Measurements from ENCODE around the gene FAM187B.
"Not testable (repeated sequence)": the region's sequence is repeated elsewhere in the genome, so short reads cannot be mapped to it uniquely, and the experiment has no call there.

FAM187B gene

DNA sequence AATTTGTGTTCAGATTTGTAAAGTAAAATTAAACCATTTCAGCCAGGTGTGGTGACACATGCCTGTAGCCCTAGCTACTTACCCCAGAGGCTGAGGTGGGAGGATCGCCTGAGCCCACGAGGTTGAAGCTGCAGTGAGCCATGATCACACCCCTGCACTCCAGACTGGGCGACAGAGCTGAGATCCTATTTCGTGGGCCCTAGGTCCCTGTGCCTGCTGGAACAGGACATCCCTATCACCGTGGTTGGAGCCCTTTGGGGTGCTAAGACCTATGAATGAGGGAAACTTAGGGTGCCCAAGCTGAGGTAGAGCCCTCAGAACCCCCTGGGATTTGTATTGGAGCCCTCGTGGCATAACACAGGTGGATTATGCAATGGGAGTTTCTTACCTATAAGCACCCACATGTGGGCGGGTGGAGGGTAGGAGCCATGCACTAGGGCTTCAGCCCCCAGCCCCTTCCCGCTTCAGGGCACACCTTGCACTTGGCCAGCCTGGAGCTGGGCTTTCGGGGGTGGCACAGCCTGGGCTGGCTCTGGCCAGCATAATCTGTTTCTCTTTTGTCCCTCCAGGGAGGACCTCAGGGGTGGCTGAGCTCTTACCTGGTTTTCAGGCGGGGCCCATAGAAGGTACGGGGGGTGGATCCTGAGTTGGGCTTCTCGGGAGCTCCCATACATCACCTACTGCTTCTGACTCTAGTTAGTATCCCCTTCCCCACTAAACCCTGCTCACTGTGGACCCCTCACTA is 33.0 kb upstream of the FAM187B start:
- no peak for DNase-seq

GRCh38 chr19:35260694-35261304 is 32.3 kb upstream of the FAM187B start:
- no peak for DNase-seq

DNA sequence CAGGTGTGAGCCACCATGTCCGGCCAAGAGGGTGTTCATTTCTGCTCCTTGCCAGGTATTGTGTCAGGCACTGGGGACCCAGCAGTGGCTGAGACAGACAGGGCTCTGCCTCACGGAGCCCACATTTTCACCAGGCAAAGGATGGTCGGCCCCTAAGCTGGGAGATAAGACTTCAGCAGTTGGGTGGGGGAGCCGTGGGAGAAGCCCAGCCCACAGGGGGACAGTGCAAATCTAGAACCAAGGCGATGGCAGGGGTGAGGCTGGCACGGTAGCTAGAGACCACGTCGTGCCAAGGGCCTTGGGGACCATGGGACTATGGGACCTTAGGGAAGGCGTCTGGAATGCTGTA is 28.5 kb upstream of the FAM187B start:
- no peak for DNase-seq

DNA sequence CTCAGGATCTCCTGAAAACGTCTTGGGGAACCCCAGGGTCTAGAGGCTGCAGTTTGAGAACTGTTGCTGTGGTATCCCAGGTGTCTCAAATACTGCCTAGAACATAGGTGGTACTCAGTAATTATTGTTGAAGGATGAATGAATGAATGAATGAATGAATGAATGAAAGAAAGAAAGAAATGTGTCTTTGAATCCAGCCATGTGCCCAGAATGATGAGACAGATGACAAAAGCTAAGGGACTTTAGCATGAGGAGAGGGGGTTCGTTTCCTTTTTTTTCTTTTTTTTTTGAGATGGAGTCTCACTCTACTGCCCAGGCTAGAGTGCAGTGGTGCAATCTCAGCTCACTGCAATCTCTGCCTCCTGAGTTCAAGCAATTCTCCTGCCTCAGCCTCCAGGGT is 28.0 kb upstream of the FAM187B start:
- DNase-seq, result no peak

- DNase-seq, result no peak
Observed at GRCh38 chr19:35254341-35255297, 26.1 kb upstream of the FAM187B start.

GRCh38 chr19:35253316-35254286 is 25.1 kb upstream of the FAM187B start:
- DNase-seq, result no peak

DNA sequence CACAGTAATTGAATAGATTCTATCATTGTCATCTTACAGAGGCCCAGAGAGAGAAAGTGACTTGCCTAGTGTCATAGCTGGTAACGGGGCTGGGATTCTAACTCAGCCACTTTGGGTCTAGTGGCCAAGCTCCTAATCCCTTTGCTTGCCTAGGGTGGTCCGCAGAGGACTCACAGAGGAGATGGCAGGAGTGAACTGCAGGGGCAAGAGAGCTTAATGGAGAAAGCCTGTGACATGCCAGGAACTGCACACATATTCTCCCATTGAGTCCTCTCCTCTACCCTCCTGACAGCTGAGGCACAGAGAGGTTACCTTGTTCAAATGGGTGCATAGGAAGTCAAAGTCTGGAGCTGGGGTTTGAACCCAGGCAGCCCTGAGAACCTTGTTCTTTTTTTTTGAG is 22.9 kb upstream of the FAM187B start:
- DNase-seq, result no peak

DNA sequence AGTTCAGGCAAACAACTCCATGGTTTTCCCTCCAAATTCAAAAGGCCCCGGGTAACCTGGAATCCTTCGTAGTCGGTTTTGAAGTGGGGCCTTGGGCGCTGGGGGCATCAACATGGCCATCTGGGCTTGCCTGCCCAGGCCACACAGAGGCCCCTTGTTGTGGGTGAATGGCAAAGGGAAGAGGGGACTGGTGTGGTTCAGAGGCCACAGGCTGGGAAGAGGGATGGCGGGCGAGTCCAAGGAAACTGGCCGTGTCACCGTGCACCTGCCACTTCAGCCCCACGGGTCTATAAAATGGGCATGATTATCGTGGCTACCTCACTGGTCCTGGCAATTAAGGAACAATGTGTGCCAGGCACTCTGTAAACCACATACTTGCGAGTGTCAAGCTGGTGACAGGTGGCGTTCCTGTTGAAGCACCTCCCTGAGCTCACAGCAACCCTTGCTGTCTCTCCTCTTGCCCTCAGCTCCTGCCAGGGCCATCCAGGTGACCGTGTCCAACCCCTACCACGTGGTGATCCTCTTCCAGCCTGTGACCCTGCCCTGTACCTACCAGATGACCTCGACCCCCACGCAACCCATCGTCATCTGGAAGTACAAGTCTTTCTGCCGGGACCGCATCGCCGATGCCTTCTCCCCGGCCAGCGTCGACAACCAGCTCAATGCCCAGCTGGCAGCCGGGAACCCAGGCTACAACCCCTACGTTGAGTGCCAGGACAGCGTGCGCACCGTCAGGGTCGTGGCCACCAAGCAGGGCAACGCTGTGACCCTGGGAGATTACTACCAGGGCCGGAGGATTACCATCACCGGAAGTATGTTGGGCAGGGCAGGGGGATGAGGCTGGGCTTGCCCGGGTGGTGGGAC is 21.5 kb upstream of the FAM187B start:
- DNase-seq, result no peak

DNA sequence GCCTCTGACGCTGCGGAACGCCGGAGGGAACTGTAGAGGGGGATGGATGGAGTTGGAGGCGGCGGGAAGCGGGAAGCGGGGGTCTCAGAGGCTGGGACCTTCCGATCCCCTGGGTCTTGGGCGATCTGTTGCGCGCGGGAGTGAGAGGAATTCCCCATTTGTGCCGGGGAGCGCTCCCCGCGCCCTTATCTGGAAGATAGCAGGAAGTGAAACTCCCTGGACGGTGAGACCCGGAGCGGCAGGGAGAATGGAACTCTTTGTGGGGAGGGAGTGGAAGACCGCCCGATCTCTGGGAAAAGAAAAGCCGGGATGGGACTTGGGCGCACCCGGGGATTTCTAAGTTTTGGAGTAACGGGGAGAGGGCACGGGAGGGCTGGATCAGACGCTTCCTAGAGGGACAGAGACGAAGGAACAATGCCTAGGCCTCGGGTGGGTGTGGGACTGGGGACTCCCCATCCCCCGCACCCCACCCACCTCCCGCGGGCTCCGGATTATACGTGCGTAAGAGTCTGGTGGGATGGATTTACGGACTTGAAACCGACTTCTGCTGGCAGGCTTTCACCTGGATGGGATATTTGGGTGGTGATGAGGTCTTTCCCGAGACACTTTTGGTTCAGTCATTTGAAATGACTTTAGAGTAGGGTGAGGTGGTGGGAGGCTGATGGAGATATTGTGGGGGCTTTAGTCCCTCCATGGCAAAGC is 20.8 kb upstream of the FAM187B start:
- DNase-seq, result no peak

DNA sequence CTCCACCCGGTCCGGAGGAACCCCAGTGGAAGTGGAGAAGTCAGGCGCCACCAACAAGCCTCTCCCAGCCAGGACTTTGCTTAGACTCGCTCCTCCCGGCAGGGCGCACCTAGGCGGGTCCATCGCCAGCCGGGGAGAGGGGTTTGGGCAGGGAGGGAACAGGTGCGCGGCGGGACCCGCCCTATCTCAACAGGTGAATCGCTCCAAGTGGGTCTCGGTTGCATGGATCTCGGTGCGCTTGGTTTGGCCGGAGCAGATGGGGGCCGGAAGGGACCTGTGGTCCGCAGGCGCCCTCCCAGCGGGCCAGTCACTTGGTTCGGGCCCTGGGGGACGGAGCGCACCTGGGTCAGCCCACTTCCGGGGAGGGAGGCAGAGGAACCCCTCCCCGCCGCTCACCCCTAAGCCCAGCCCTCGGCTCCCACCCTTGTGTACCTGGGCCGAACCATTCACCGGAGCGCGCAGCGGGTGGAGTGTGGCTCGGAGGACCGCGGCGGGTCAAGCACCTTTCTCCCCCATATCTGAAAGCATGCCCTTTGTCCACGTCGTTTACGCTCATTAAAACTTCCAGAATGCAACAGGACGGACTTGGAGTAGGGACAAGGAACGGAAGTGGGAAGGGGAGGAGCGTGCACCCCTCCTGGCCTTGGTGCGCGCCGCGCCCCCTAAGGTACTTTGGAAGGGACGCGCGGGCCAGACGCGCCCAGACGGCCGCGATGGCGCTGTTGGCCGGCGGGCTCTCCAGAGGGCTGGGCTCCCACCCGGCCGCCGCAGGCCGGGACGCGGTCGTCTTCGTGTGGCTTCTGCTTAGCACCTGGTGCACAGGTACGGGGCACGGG is 20.0 kb upstream of the FAM187B start, which contains the start of gene LSR:
Gene LSR, plus strand, starts transcription at position 693 of the 836 bp plus-strand sequence. Its CDS starts 21 bp downstream, at position 714.
- no peak for DNase-seq

DNA sequence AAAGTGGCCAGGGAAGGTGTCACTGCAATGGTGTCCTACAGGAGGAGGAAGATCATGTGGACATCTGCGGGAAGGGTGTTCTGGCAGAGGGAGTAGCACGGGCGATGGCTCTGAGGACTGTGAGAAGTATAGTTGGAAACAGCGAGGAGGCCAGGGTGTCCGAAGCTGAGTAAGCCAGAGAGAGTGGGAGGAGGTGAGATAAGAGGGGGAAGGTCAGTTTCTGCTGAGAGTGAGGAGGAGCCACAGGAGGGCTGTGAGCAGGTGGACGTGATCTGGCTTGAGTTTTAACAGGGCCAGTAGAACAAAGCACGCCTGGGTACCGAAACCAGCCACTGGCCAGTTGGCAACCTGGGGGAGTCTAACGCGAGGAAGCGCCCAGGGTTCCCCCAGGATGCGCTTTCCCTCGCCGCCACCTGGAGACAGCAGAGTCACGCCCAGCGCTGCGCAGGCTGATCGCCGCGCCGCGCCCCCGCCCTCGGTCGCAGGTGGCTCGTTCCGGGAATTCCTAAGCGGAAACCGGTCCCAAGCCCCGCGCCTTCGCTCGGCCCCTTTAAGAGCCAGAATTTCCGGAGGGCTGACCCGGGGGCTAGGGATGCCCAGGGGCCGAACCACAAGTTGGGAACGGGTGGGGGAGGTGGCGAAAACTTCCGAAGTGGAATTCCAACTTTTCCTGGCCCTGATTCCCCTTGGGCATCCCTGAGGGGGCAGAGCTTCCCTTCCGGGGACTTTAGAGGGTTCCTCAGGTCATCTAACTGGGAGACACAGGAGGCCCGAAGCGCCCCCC is 19.2 kb upstream of the FAM187B start:
- no peak for DNase-seq

DNA sequence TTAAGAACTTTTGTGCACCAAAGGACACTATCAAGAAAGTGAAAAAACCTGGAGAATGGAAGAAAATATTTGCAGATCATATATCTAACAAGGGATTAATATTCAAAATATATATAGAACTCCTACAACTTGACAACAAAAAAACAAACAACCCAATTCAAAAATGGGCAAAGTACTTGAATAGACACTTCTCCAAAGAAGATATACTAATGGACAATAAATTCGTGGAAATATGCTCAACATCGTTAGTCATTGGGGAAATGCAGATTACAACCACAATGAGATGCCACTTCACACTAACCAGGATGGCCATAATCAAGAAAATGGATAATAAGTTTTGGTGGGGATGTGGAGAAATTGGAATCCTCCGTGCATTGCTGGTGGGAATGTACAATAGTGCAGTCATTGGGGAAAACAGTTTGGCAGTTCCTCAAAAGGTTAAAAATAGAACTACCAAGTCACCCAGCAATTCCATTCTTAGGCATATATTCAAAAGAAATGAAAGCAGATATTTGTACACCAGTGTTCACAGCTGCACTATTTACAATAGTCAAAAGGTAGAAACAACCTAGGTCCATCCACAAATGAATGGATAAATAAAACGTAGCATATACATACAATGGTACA is 18.0 kb upstream of the FAM187B start:
- DNase-seq, result no peak

- no peak for DNase-seq
Observed at GRCh38 chr19:35241417-35241816, 12.9 kb upstream of the FAM187B start.

- DNase-seq, result no peak
Observed at GRCh38 chr19:35240327-35240726, 11.8 kb upstream of the FAM187B start.

- not testable (repeated sequence) for DNase-seq
Observed at GRCh38 chr19:35239597-35239996, 11.1 kb upstream of the FAM187B start.

DNA sequence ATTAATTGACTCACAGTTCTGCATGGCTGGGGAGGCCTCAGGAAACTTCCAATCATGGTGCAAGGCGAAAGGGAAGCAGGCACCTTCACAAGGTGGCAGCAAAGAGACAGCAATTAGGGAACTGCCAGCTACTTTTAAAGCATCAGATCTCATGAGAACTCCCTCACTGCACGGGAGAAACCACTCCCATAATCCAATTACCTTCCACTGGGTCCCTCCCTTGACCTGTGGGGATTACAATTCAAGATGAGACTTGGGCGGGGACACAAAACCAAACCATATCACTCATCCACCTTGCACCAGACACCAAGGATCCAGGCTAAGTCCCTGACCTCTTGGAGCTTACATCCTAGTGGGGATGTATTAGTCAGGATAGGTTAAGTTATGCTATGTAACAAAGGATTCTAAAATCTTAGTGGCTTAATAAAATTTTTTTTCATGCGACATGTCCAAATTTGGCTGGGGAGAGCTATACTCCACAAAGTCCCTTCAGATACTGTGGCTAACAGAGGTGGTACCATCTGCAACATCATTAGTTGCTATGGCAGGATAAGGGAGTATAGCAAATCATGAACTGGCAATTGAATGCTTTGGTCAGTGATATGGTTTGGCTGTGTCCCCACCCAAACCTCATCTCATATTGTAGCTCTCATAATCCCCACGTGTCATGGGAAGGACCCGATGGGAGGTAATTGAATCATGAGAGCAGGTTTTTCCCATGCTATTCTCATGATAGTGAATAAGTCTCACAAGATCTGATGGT is 8.3 kb upstream of the FAM187B start:
- DNase-seq, result no peak

- DNase-seq, result no peak
Observed at GRCh38 chr19:35232912-35233311, 4.4 kb upstream of the FAM187B start.
